SK-N-SH (cell line): ENCODE measurements around the gene RCSD1.

Source experiments
- FOXM1 ChIP-seq: IDR thresholded peaks from 2 replicates; pipeline ENCODE4 v1.4.0; 2012; ENCODE audit warnings: low read depth, mild to moderate bottlenecking
- GABPA ChIP-seq: IDR thresholded peaks from 2 replicates; pipeline ENCODE4 v1.4.0; 2012; ENCODE audit warnings: low read depth, mild to moderate bottlenecking
- IRF3 ChIP-seq: fragments of 150-350 bp; IDR thresholded peaks from 2 replicates; pipeline ENCODE4 v1.6.1; 2016; ENCODE audit warnings: mild to moderate bottlenecking, low read depth, low read length
- JUND ChIP-seq: IDR thresholded peaks from 2 replicates; pipeline ENCODE4 v1.4.0; 2012
- POLR2AphosphoS5 ChIP-seq: IDR thresholded peaks from 2 replicates; pipeline ENCODE4 v1.6.1; 2012; ENCODE audit warnings: low read depth, low read length
- REST ChIP-seq: IDR thresholded peaks from 2 replicates; pipeline ENCODE4 v1.6.1; 2012; ENCODE audit warnings: mild to moderate bottlenecking, low read depth, low read length, moderate library complexity
- TF ChIP-seq, protein P1 (sequence below): IDR thresholded peaks from 2 replicates; pipeline ENCODE4 v1.4.0; 2012; ENCODE audit warnings: low read depth
- TF ChIP-seq, protein P2 (sequence below): fragments of 200-600 bp; sonication (generic); IDR thresholded peaks from 2 replicates; pipeline ENCODE4 v1.6.1; 2017; ENCODE audit warnings: antibody characterized with exemption, mild to moderate bottlenecking, moderate library complexity

GRCh38 chr1:167638064-167638463 lies 8.0 kb downstream of the RCSD1 start:
- TF ChIP-seq IRF3 (no peak), JUND (no peak), FOXM1 (no peak), REST (no peak), POLR2AphosphoS5 (no peak), GABPA (no peak)
- TF ChIP-seq, protein P1, sequence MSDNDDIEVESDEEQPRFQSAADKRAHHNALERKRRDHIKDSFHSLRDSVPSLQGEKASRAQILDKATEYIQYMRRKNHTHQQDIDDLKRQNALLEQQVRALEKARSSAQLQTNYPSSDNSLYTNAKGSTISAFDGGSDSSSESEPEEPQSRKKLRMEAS: no peak
- TF ChIP-seq, protein P2, sequence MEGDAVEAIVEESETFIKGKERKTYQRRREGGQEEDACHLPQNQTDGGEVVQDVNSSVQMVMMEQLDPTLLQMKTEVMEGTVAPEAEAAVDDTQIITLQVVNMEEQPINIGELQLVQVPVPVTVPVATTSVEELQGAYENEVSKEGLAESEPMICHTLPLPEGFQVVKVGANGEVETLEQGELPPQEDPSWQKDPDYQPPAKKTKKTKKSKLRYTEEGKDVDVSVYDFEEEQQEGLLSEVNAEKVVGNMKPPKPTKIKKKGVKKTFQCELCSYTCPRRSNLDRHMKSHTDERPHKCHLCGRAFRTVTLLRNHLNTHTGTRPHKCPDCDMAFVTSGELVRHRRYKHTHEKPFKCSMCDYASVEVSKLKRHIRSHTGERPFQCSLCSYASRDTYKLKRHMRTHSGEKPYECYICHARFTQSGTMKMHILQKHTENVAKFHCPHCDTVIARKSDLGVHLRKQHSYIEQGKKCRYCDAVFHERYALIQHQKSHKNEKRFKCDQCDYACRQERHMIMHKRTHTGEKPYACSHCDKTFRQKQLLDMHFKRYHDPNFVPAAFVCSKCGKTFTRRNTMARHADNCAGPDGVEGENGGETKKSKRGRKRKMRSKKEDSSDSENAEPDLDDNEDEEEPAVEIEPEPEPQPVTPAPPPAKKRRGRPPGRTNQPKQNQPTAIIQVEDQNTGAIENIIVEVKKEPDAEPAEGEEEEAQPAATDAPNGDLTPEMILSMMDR: no peak
